Measurements from ENCODE around the gene SLC5A5. TPM values are rescaled to one million over a fixed set of nuclear protein-coding genes. Genes with fewer than 3 reads are reported as not detected.
"Not testable (repeated sequence)": the region's sequence is repeated elsewhere in the genome, so short reads cannot be mapped to it uniquely, and the experiment has no call there.

Gene SLC5A5
- total RNA-seq, 2 experiments from 2014 or later: 1.7 to 2.2 TPM

DNA sequence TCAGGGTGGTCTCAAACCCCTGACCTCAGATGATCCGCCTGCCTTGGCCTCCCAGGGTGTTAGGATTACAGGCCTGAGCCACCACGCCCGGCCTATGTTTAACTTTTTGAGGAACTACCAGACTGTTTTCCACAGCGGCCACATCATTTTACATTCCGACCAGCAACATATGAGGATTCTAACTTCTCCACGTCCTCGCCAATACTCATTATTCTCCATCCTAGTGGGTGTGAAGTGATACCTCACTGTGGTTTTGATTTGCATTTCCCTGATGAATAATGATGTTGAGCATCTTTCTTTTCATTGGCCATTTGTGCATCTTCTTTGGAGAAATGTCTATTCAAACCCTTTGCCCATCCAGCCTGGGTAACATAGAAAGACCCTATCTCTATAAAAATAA, 14.8 kb downstream of the SLC5A5 start:
- Mint-ChIP-seq H3K36me3 (ENCODE audit: low read depth) (no peaks in the 10 kb centered on the region), H3K27me3 (no peaks in the 10 kb centered on the region), H3K4me3 (no peak overlapping the region), H3K9me3 (no peaks in the 10 kb centered on the region), H3K4me1 (no peaks in the 10 kb centered on the region), H3K27ac (no peak overlapping the region)
- ChIA-PET CTCF (interaction anchor here (0.9 to 1.1 kb wide), 3 partner anchors 15 to 68 kb away, joined by 3 read pairs; partner anchors contain the start of gene SLC5A5), POLR2A (no interaction called here)
- no peak for DNase-seq

DNA sequence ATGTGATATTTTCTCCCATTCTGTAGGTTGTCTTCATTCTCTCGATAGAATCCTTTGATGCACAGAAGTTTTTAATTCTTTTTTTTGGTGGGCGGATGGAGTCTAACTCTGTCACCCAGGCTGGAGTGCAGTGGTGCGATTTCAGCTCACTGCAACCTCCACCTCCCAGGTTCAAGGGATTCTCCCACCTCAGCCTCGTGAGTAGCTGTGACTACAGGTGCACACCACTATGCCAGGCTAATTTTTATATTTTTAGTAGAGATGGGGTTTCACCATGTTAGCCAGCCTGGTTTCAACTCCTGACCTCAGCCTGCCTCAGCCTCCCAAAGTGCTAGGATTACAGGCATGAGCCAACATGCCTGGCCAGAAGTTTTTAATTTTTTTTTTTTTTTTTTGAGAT, 15.5 kb downstream of the SLC5A5 start:
- H3K9me3 Mint-ChIP-seq; H3K27ac Mint-ChIP-seq; H3K27me3 Mint-ChIP-seq; H3K4me1 Mint-ChIP-seq; POLR2A ChIA-PET; H3K36me3 Mint-ChIP-seq (ENCODE audit: low read depth); DNase-seq; H3K4me3 Mint-ChIP-seq: not testable (repeated sequence)
- CTCF ChIA-PET: interaction anchor here (0.9 to 1.1 kb wide), 3 partner anchors 16 to 68 kb away, joined by 3 read pairs; partner anchors contain the start of gene SLC5A5

- no peak for DNase-seq
- no peaks in the 10 kb centered on the region for H3K9me3 Mint-ChIP-seq
- H3K36me3 Mint-ChIP-seq (ENCODE audit: low read depth): no peaks in the 10 kb centered on the region
- no peak overlapping the region for H3K27ac Mint-ChIP-seq
- no peak overlapping the region for H3K4me3 Mint-ChIP-seq
- no peaks in the 10 kb centered on the region for H3K27me3 Mint-ChIP-seq
- CTCF ChIA-PET: no interaction called here
- POLR2A ChIA-PET: no interaction called here
- H3K4me1 Mint-ChIP-seq: no peaks in the 10 kb centered on the region
Observed at GRCh38 chr19:17888260-17888659, 16.5 kb downstream of the SLC5A5 start.

GRCh38 chr19:17889609-17890214, 18.0 kb downstream of the SLC5A5 start:
- no peaks in the 10 kb centered on the region for H3K27me3 Mint-ChIP-seq
- no peaks in the 10 kb centered on the region for H3K36me3 Mint-ChIP-seq (ENCODE audit: low read depth)
- H3K4me3 Mint-ChIP-seq: no peak overlapping the region
- H3K27ac Mint-ChIP-seq: no peak overlapping the region
- H3K9me3 Mint-ChIP-seq: no peaks in the 10 kb centered on the region
- ChIA-PET POLR2A (no interaction called here), CTCF (interaction anchor here (1.2 kb wide), 1 partner anchor 208 kb away, joined by 3 read pairs; no protein-coding TSS in a partner anchor)
- H3K4me1 Mint-ChIP-seq: no peaks in the 10 kb centered on the region
- DNase-seq: peak; percentile 40

- Mint-ChIP-seq H3K4me1 (no peaks in the 10 kb centered on the region), H3K27ac (no peak overlapping the region), H3K36me3 (ENCODE audit: low read depth) (no peaks in the 10 kb centered on the region), H3K4me3 (no peak overlapping the region), H3K9me3 (no peaks in the 10 kb centered on the region), H3K27me3 (peaks cover 1% of the 10 kb centered on the region)
- DNase-seq: no peak
- CTCF ChIA-PET: interaction anchor here (0.6 to 1.0 kb wide), 2 partner anchors 23 to 318 kb away, joined by 3 to 4 read pairs; partner anchors contain the start of gene SLC5A5
- POLR2A ChIA-PET: no interaction called here
Observed at GRCh38 chr19:17893766-17894165, 22.0 kb downstream of the SLC5A5 start.

GRCh38 chr19:17902701-17903100, 31.0 kb downstream of the SLC5A5 start:
- POLR2A ChIA-PET: no interaction called here
- no peaks in the 10 kb centered on the region for H3K36me3 Mint-ChIP-seq (ENCODE audit: low read depth)
- CTCF ChIA-PET: no interaction called here
- no peak for DNase-seq
- H3K4me1 Mint-ChIP-seq: peaks cover 4% of the 10 kb centered on the region
- no peaks in the 10 kb centered on the region for H3K9me3 Mint-ChIP-seq
- H3K4me3 Mint-ChIP-seq: no peak overlapping the region
- H3K27ac Mint-ChIP-seq: no peak overlapping the region
- H3K27me3 Mint-ChIP-seq: peaks cover 3% of the 10 kb centered on the region

- H3K36me3 Mint-ChIP-seq (ENCODE audit: low read depth): no peaks in the 10 kb centered on the region
- no peak overlapping the region for H3K4me3 Mint-ChIP-seq
- H3K4me1 Mint-ChIP-seq: no peaks in the 10 kb centered on the region
- DNase-seq: no peak
- CTCF ChIA-PET: interaction anchor here (1.1 to 2.0 kb wide), 2 partner anchors 8 to 24 kb away, joined by 3 to 8 read pairs; partner anchors contain the start of gene CCDC124
- POLR2A ChIA-PET: no interaction called here
- H3K9me3 Mint-ChIP-seq: peaks cover 5% of the 10 kb centered on the region
- H3K27me3 Mint-ChIP-seq: peaks cover 2% of the 10 kb centered on the region
- no peak overlapping the region for H3K27ac Mint-ChIP-seq
Observed at GRCh38 chr19:17908244-17908643, 36.5 kb downstream of the SLC5A5 start.

DNA sequence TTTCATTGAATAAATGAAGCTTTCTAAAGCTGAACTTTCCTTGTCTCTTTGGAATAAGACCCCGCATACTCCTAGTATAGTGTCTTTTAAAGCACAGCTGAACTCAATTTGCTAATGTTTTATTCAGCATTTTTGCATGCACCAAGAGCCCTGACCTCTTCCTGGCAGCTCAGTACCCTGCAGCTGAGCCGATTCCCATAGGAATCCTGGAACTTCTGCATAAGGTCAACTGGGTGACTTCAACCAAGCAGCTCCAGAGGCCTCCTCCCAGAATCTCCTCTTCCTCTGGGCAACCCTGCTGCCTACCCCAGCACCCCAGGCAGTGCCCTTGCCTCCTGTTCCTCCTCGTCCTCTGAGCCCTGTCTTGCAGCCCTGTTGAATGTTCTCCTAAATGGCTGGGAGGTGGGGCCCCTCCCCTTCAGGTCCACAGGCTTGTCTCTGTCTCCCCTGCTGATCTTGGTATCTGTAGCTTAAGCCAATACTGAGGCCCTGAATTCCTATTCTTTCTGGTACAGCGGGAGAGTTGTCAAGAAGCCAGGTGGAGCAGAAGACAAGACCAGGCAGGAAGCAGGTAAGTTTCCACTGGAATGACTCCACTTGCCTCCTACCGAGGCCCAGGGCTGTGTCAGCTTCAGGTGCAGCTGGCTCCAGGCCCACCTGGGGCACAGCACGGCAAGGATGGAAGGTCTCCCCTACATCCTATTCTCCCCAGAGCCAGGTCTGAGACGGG, 37.4 kb downstream of the SLC5A5 start:
- Mint-ChIP-seq H3K36me3 (ENCODE audit: low read depth) (no peaks in the 10 kb centered on the region), H3K4me3 (no peak overlapping the region), H3K9me3 (peaks cover 13% of the 10 kb centered on the region), H3K4me1 (no peaks in the 10 kb centered on the region), H3K27ac (no peak overlapping the region), H3K27me3 (peaks cover 2% of the 10 kb centered on the region)
- DNase-seq: no peak
- ChIA-PET CTCF (interaction anchor here (0.7 to 2.0 kb wide), 4 partner anchors 9 to 416 kb away, joined by 3 to 8 read pairs (median 4); partner anchors contain the start of gene CCDC124), POLR2A (no interaction called here)

DNA sequence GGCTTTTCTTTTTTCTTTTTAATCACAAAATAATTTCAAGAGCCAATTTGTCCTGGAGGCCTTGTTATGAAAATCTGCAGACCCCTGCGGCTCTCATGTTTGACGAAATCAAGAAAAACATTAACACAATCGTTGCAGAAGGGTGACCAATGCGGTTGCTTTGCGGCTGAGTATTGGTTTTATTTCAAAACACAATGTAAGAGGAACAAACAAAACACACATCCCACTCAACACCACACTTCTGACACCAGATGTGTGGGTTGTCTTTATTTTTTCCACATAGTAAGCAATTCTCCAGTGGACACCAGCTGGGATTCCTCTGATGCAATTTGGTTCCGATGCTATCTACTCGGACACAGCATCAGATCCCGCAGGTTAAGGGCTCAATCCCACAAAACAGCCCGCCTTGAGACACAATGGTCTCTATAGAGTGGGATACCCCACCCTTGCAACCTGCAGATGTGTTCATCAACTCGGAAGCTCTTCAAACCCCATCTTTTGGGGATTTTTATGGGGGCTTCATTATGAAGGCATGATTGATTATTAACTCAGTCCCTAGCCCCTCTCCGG, 39.1 kb downstream of the SLC5A5 start:
- DNase-seq: no peak
- Mint-ChIP-seq H3K27ac (no peak overlapping the region), H3K9me3 (peaks cover 13% of the 10 kb centered on the region), H3K27me3 (peaks cover 2% of the 10 kb centered on the region), H3K36me3 (ENCODE audit: low read depth) (no peaks in the 10 kb centered on the region), H3K4me3 (no peak overlapping the region), H3K4me1 (no peaks in the 10 kb centered on the region)
- ChIA-PET POLR2A (no interaction called here), CTCF (interaction anchor here (0.6 to 2.1 kb wide), 3 partner anchors 22 to 37 kb away, joined by 3 to 8 read pairs (median 4); partner anchors contain the start of gene CCDC124)

- Mint-ChIP-seq H3K36me3 (ENCODE audit: low read depth) (no peaks in the 10 kb centered on the region), H3K27ac (no peak overlapping the region)
Observed at GRCh38 chr19:17915940-17916593, 44.3 kb downstream of the SLC5A5 start.

GRCh38 chr19:17918151-17918550, 46.4 kb downstream of the SLC5A5 start:
- DNase-seq; H3K9me3 Mint-ChIP-seq; H3K4me3 Mint-ChIP-seq; H3K27me3 Mint-ChIP-seq; H3K27ac Mint-ChIP-seq; POLR2A ChIA-PET; CTCF ChIA-PET; H3K36me3 Mint-ChIP-seq (ENCODE audit: low read depth); H3K4me1 Mint-ChIP-seq: not testable (repeated sequence)

More at GRCh38 chr19:17915940-17916593, 44.3 kb downstream of the SLC5A5 start:
- CTCF ChIA-PET: interaction anchor here (1.2 kb wide), 1 partner anchor 11 kb away, joined by 4 read pairs; no protein-coding TSS in a partner anchor
- Mint-ChIP-seq H3K27me3 (peaks cover 1% of the 10 kb centered on the region), H3K4me1 (no peaks in the 10 kb centered on the region), H3K4me3 (no peak overlapping the region), H3K9me3 (peaks cover 9% of the 10 kb centered on the region)
- POLR2A ChIA-PET: interaction anchor here (0.6 kb wide), 1 partner anchor 446 kb away, joined by 4 read pairs; the partner anchor contains the start of gene SLC27A1
- DNase-seq: no peak

DNA sequence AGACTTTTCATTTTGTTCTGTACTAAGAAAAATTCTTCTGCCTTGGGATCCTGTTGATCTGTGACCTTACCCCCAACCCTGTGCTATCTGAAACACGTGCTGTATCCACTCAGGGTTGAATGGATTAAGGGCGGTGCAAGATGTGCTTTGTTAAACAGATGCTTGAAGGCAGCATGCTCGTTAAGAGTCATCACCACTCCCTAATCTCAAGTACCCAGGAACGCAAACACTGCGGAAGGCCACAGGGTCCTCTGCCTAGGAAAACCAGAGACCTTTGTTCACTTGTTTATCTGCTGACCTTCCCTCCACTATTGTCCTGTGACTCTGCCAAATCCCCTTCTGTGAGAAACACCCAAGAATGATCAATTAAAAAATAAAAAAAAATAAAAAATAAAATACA, 47.4 kb downstream of the SLC5A5 start:
- H3K9me3 Mint-ChIP-seq; H3K27ac Mint-ChIP-seq; H3K36me3 Mint-ChIP-seq (ENCODE audit: low read depth); H3K27me3 Mint-ChIP-seq; H3K4me3 Mint-ChIP-seq; DNase-seq; H3K4me1 Mint-ChIP-seq; POLR2A ChIA-PET: not testable (repeated sequence)
- CTCF ChIA-PET: interaction anchor here (2.0 kb wide), 1 partner anchor 14 kb away, joined by 5 read pairs; the partner anchor contains the start of gene CCDC124

Measured in activated CD4-positive, alpha-beta T cell treated with anti-CD3 and anti-CD28 coated beads, Interleukin-2, amount 10 ng/mL, durations not matched to agents 7 days and 5 days (primary cell).